IPS-18a (cell line): Measurements from ENCODE around the gene MED9.

Source experiments
- H3K27ac ChIP-seq: one replicate; pipeline ENCODE4 v1.5.1; 2013; ENCODE audit warnings: low read length
- H3K27me3 ChIP-seq: one replicate; pipeline ENCODE4 v1.6.1; 2013; ENCODE audit warnings: mild to moderate bottlenecking, low read length; ENCODE audit not compliant: control insufficient read depth, insufficient read depth
- H3K36me3 ChIP-seq: one replicate; pipeline ENCODE4 v1.6.1; 2013; ENCODE audit warnings: low read depth, low read length; ENCODE audit not compliant: control insufficient read depth
- H3K4me1 ChIP-seq: one replicate; pipeline ENCODE4 v1.6.1; 2013; ENCODE audit warnings: low read depth, low read length; ENCODE audit not compliant: control insufficient read depth
- H3K4me3 ChIP-seq: one replicate; pipeline ENCODE4 v1.5.1; 2013; ENCODE audit warnings: low read length
- H3K9ac ChIP-seq: one replicate; pipeline ENCODE4 v1.6.1; 2013; ENCODE audit warnings: mild to moderate bottlenecking, low read length, moderate library complexity
- H3K9me3 ChIP-seq: one replicate; pipeline ENCODE4 v1.6.1; 2013; ENCODE audit warnings: low read depth, low read length; ENCODE audit not compliant: control insufficient read depth

MED9 gene

DNA sequence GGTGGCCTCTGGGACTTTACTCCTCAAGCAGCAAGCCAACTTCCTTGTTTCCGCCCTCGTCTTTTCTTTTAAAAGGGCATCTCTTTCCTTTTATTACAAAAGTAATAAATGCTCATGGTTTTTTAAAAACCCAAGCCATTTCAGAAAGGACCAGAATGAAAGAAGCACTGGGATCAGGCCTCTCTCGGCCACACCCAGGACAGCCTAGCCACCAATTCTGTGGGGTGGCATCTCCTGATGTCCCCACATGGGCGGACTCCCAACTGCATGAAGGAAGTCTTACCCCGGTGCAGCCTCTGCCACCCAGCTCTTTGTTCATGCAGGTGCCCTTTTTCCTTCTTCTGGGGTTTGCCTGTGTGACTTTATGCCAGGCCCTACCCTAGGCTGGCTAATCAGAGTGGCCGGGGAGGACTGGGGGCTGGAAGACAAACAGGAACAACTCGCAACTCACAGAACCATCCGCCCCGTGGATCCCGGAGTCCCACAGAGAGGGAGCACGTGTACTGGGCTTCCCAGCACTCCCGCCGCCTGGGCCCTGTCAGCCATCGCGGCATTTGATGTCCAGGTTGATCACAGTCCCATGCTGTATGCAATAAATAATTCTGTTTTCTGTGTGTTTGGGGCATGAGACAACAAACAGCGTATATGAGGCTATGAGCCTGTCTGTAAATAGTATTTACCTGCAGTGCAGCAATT lies 22.0 kb downstream of the MED9 start:
- no peaks in the 10 kb centered on the region for H3K9me3 ChIP-seq
- no peak overlapping the region for H3K27ac ChIP-seq
- peaks cover 3% of the 10 kb centered on the region for H3K4me1 ChIP-seq
- peaks cover 24% of the 10 kb centered on the region for H3K27me3 ChIP-seq
- H3K4me3 ChIP-seq, result no peak overlapping the region
- no peaks in the 10 kb centered on the region for H3K36me3 ChIP-seq
- H3K9ac ChIP-seq, result no peak overlapping the region

- Histone ChIP-seq H3K27ac (no peak overlapping the region), H3K27me3 (peaks cover 16% of the 10 kb centered on the region), H3K4me1 (no peaks in the 10 kb centered on the region), H3K9ac (no peak overlapping the region), H3K4me3 (no peak overlapping the region), H3K9me3 (no peaks in the 10 kb centered on the region), H3K36me3 (no peaks in the 10 kb centered on the region)
These were observed 22.8 kb downstream of the MED9 start for GRCh38 chr17:17499402-17500145.

DNA sequence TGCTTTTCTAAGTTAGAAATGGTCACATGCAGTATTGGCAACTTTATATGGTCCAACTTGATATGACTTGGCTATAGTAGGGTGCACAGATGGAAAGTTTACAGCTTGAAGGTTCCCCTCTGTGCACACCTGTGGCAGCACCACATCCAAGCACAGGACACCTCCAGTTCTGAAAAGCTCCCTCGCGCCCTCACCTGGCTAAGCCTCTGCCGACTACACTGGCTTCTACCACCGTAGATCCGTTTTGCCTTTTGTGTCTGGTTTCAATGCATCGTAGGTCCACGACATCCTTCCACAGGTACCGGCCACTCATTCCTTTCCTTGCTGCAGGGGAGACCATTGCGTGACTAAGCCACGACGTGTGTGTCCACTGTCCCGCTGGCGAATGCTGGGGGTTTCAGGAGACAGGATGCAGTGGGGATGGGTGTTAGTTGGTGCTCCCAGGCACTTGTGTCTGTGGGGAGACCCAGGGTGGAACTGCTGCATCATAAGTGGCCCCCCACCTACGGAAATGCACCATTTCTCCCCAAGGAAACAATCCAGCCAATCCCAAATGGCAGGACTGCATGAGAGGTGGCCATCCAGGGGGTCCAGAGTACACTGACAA lies 24.3 kb downstream of the MED9 start:
- Histone ChIP-seq H3K27me3 (peaks cover under 1% of the 10 kb centered on the region), H3K4me1 (no peaks in the 10 kb centered on the region), H3K9me3 (no peaks in the 10 kb centered on the region), H3K4me3 (no peak overlapping the region), H3K36me3 (no peaks in the 10 kb centered on the region), H3K27ac (no peak overlapping the region), H3K9ac (no peak overlapping the region)

GRCh38 chr17:17502741-17503565 lies 26.2 kb downstream of the MED9 start:
- no peak overlapping the region for H3K4me3 ChIP-seq
- H3K4me1 ChIP-seq, result no peaks in the 10 kb centered on the region
- no peak overlapping the region for H3K9ac ChIP-seq
- no peaks in the 10 kb centered on the region for H3K9me3 ChIP-seq
- H3K27ac ChIP-seq, result no peak overlapping the region
- no peaks in the 10 kb centered on the region for H3K27me3 ChIP-seq
- no peaks in the 10 kb centered on the region for H3K36me3 ChIP-seq

- Histone ChIP-seq H3K4me3 (no peak overlapping the region), H3K27me3 (no peaks in the 10 kb centered on the region), H3K36me3 (no peaks in the 10 kb centered on the region), H3K9ac (no peak overlapping the region), H3K27ac (no peak overlapping the region), H3K4me1 (no peaks in the 10 kb centered on the region), H3K9me3 (no peaks in the 10 kb centered on the region)
These were observed 26.8 kb downstream of the MED9 start for GRCh38 chr17:17503566-17504130.

GRCh38 chr17:17504341-17505140 lies 27.7 kb downstream of the MED9 start:
- Histone ChIP-seq H3K27ac (no peak overlapping the region), H3K4me3 (no peak overlapping the region), H3K27me3 (no peaks in the 10 kb centered on the region), H3K36me3 (no peaks in the 10 kb centered on the region), H3K9ac (no peak overlapping the region), H3K9me3 (no peaks in the 10 kb centered on the region), H3K4me1 (no peaks in the 10 kb centered on the region)

GRCh38 chr17:17505151-17505550 lies 28.4 kb downstream of the MED9 start:
- Histone ChIP-seq H3K9ac (no peak overlapping the region), H3K27ac (no peak overlapping the region), H3K4me3 (no peak overlapping the region), H3K27me3 (no peaks in the 10 kb centered on the region), H3K9me3 (no peaks in the 10 kb centered on the region), H3K36me3 (no peaks in the 10 kb centered on the region), H3K4me1 (no peaks in the 10 kb centered on the region)

- Histone ChIP-seq H3K9me3 (no peaks in the 10 kb centered on the region), H3K9ac (no peak overlapping the region), H3K4me3 (no peak overlapping the region), H3K27me3 (no peaks in the 10 kb centered on the region), H3K4me1 (no peaks in the 10 kb centered on the region), H3K36me3 (no peaks in the 10 kb centered on the region), H3K27ac (no peak overlapping the region)
These were observed 28.9 kb downstream of the MED9 start for GRCh38 chr17:17505610-17506171.

DNA sequence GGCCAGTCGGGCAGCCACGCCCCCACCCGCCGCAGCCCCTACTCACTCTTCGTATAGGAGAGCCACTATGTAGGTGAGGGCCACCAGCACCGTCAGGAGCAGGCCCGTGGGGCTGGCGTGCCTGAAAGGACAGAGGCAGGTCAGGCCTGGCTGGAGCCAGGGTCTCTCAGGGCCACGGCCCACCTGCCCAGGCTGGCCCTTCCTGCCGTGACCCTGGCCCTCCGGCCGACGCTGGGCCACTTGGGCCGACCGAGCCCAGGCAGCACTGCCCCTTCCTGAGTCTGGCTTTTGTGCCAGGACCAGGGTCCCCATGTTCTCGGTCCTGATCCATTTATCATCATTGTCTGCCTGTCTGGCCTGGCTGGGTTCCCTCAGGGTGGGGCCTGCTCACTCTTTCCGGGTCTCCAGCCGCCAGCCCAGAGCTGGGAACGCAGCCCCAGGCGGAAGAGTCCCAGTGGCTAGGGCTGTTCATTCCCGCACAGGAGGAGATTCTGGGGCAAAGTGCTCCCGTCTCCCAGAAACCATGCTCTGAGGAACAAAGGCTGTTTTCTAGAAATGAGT lies 29.5 kb downstream of the MED9 start:
- no peak overlapping the region for H3K9ac ChIP-seq
- H3K36me3 ChIP-seq, result no peaks in the 10 kb centered on the region
- H3K4me3 ChIP-seq, result no peak overlapping the region
- H3K4me1 ChIP-seq, result no peaks in the 10 kb centered on the region
- no peaks in the 10 kb centered on the region for H3K9me3 ChIP-seq
- no peaks in the 10 kb centered on the region for H3K27me3 ChIP-seq
- no peak overlapping the region for H3K27ac ChIP-seq

DNA sequence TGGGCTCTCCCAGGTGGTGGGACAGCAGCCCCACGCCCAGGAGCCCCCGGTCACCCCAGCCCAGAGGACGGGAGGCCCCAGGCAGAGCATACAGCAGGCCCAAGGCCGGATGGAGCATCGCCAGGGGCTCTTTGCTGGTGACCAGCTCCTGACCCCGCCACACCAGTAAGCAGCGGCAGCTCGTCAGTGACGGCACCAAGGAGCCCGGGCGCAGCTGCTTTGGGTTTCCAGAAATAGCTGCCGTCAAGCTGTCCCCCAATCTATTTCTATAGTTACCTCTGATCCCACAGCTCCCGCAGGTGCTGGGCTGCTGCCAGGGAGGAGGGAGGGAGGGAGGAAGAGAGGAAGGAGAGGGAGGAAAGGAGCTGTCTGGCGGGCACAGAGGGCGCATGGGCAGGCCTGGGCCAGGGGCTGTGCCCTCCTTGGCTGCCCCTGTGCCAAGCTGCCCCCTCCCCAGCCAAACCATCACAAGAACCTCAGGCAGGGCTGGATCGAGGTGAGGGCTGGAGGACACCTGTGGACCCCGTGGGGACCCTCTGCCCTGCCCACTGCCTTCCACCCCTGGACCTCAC lies 30.2 kb downstream of the MED9 start:
- Histone ChIP-seq H3K27ac (no peak overlapping the region), H3K9me3 (no peaks in the 10 kb centered on the region), H3K4me1 (no peaks in the 10 kb centered on the region), H3K4me3 (no peak overlapping the region), H3K36me3 (no peaks in the 10 kb centered on the region), H3K27me3 (no peaks in the 10 kb centered on the region), H3K9ac (no peak overlapping the region)
